Measurements from ENCODE around the gene TPP2.

Gene TPP2

GRCh38 chr13:102569488-102569887 is 27.3 kb upstream of the TPP2 start:
- H3K27ac ChIP-seq: no peak overlapping the region
- no peak overlapping the region for H3K4me3 ChIP-seq (ENCODE audit: low read depth, low read length)
- no peak for TF ChIP-seq CTCF (IDR thresholded peaks at IDR 0.05; ENCODE audit: low read depth, low read length, missing control alignments)
- no peaks in the 10 kb centered on the region for H3K36me3 ChIP-seq (replicated peaks)
- in situ Hi-C loops (cut with HindIII; ENCODE audit: low pct_ligation_motif_present, low sequenced_read_pairs): no loop called here
- DNase-seq: peak; percentile 9
- no peaks in the 10 kb centered on the region for H3K27me3 ChIP-seq (replicated peaks)

- Histone ChIP-seq H3K36me3 (replicated peaks) (no peaks in the 10 kb centered on the region), H3K27ac (no peak overlapping the region), H3K4me3 (ENCODE audit: low read depth, low read length) (no peak overlapping the region), H3K27me3 (replicated peaks) (no peaks in the 10 kb centered on the region)
- peak; percentile 18 for TF ChIP-seq CTCF (IDR thresholded peaks at IDR 0.05; ENCODE audit: low read depth, low read length, missing control alignments)
- DNase-seq: no peak
- in situ Hi-C loops (cut with HindIII; ENCODE audit: low pct_ligation_motif_present, low sequenced_read_pairs): no loop called here
Observed at GRCh38 chr13:102571075-102571474, 25.7 kb upstream of the TPP2 start.

GRCh38 chr13:102572323-102572722 is 24.5 kb upstream of the TPP2 start:
- no peak for TF ChIP-seq CTCF (IDR thresholded peaks at IDR 0.05; ENCODE audit: low read depth, low read length, missing control alignments)
- Histone ChIP-seq H3K27me3 (replicated peaks) (no peaks in the 10 kb centered on the region), H3K4me3 (ENCODE audit: low read depth, low read length) (no peak overlapping the region), H3K36me3 (replicated peaks) (no peaks in the 10 kb centered on the region), H3K27ac (no peak overlapping the region)
- DNase-seq: no peak
- in situ Hi-C loops (cut with HindIII; ENCODE audit: low pct_ligation_motif_present, low sequenced_read_pairs): no loop called here

- DNase-seq: peak; percentile 70
- H3K27ac ChIP-seq: no peak overlapping the region
- no peak overlapping the region for H3K4me3 ChIP-seq (ENCODE audit: low read depth, low read length)
- no peaks in the 10 kb centered on the region for H3K27me3 ChIP-seq (replicated peaks)
- peak; percentile 74 for TF ChIP-seq CTCF (IDR thresholded peaks at IDR 0.05; ENCODE audit: low read depth, low read length, missing control alignments)
- in situ Hi-C loops (cut with HindIII; ENCODE audit: low pct_ligation_motif_present, low sequenced_read_pairs): loop anchor here (25.0 kb wide), 1 partner anchor 282 kb away; no protein-coding TSS in a partner anchor
- no peaks in the 10 kb centered on the region for H3K36me3 ChIP-seq (replicated peaks)
Observed at GRCh38 chr13:102580552-102581169, 16.1 kb upstream of the TPP2 start.

- Histone ChIP-seq H3K4me3 (ENCODE audit: low read depth, low read length) (no peak overlapping the region), H3K36me3 (replicated peaks) (no peaks in the 10 kb centered on the region), H3K27ac (no peak overlapping the region), H3K27me3 (replicated peaks) (no peaks in the 10 kb centered on the region)
- in situ Hi-C loops (cut with HindIII; ENCODE audit: low pct_ligation_motif_present, low sequenced_read_pairs): loop anchor here (25.0 kb wide), 1 partner anchor 280 kb away; no protein-coding TSS in a partner anchor
- DNase-seq: no peak
- no peak for TF ChIP-seq CTCF (IDR thresholded peaks at IDR 0.05; ENCODE audit: low read depth, low read length, missing control alignments)
Observed at GRCh38 chr13:102582256-102582655, 14.5 kb upstream of the TPP2 start.

GRCh38 chr13:102584434-102584833 is 12.4 kb upstream of the TPP2 start:
- no peaks in the 10 kb centered on the region for H3K36me3 ChIP-seq (replicated peaks)
- no peaks in the 10 kb centered on the region for H3K27me3 ChIP-seq (replicated peaks)
- DNase-seq: no peak
- no peak for TF ChIP-seq CTCF (IDR thresholded peaks at IDR 0.05; ENCODE audit: low read depth, low read length, missing control alignments)
- in situ Hi-C loops (cut with HindIII; ENCODE audit: low pct_ligation_motif_present, low sequenced_read_pairs): loop anchor here (25.0 kb wide), 1 partner anchor 278 kb away; no protein-coding TSS in a partner anchor
- H3K27ac ChIP-seq: no peak overlapping the region
- no peak overlapping the region for H3K4me3 ChIP-seq (ENCODE audit: low read depth, low read length)
